ENCODE measurements around the gene OLFM1.

- TF ChIP-seq CTCF (IDR thresholded peaks at IDR 0.05 in 4 of 5, conservative IDR thresholded peaks at IDR 0.05 in 1 of 5) (no peak), POLR2A (IDR thresholded peaks at IDR 0.05) (no peak)
Observed at GRCh38 chr9:135065151-135065550, 22.3 kb upstream of the OLFM1 start.

All from gastrocnemius medialis (tissue), 4 donors.